ENCODE data around the gene PPP4R1. TPM values are rescaled to one million over a fixed set of nuclear protein-coding genes. Genes with fewer than 3 reads are reported as not detected.
A peak's percentile ranks its signal among the peaks of the same experiment; 100 is the strongest.

Gene PPP4R1
- total and polyA plus RNA-seq, 5 donors from 2014 or later = 8.9 to 59.7 (median 17.9) TPM

DNA sequence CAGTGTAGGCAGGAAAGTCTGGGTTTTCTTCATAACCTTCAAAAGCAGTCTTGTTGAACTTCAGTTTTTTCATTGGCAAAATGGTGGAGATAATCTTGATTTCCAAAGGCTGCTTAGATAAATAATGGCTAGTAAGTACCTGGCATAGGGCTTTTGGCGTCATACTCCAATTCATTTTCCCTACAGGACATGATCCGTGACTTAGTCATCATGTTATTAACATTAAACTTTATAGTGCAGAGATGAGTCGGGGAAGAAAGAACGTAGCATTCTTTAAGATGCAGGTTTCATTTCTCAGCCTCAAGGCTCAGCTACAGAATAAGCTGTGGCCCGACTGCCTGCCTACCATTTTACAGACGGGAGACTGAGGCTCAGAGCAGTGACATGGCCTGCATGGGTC is 75.1 kb downstream of the PPP4R1 start:
- Histone ChIP-seq H3K27ac (ENCODE audit: insufficient read depth, low read length, poor library complexity, severe bottlenecking) (no peak overlapping the region), H3K4me3 (ENCODE audit: low read depth, low read length) (no peak overlapping the region), H3K4me1 (ENCODE audit: control insufficient read depth, insufficient read depth, low read length, poor library complexity, severe bottlenecking) (no peaks in the 10 kb centered on the region), H3K36me3 (ENCODE audit: control insufficient read depth, insufficient read depth, low read length) (peaks cover 41% of the 10 kb centered on the region), H3K27me3 (ENCODE audit: control insufficient read depth, insufficient read depth, low read length) (no peaks in the 10 kb centered on the region), H3K9me3 (ENCODE audit: control insufficient read depth in 2 of 2, low read length in 2 of 2) (no peaks in the 10 kb centered on the region)
- H3K27ac Mint-ChIP-seq = no peak overlapping the region
- H3K27me3 Mint-ChIP-seq = no peaks in the 10 kb centered on the region
- no peak overlapping the region for H3K4me3 Mint-ChIP-seq
- H3K36me3 Mint-ChIP-seq = peaks cover 30% of the 10 kb centered on the region
- H3K9me3 Mint-ChIP-seq = no peaks in the 10 kb centered on the region
- ATAC-seq (ENCODE audit: low read depth in 2 of 2) (no peak), DNase-seq (no peak)
- H3K4me1 Mint-ChIP-seq = no peaks in the 10 kb centered on the region

DNA sequence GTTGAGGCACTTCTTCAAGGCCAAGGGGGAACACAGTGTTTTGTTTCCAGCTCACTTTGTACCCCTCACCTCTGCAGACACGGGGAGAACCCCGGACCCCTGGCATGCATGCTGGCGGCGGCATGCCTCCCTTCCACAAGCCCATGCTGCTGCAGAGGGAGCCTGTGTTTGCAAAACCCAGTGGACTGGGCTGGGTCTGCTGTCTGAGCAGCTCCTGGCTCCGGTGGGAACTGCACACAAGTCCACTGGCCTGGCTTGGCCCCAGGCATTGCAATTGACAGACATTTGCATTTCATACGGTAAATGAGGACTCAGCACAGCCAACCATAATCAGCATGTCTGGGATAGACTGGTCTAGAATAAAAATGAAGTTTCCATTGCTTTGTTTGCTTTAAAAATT is 76.7 kb downstream of the PPP4R1 start:
- Mint-ChIP-seq H3K4me3 (no peak overlapping the region), H3K4me1 (no peaks in the 10 kb centered on the region), H3K9me3 (no peaks in the 10 kb centered on the region), H3K27ac (no peak overlapping the region), H3K27me3 (no peaks in the 10 kb centered on the region), H3K36me3 (peaks cover 38% of the 10 kb centered on the region)
- no peak overlapping the region for H3K27ac ChIP-seq (ENCODE audit: insufficient read depth, low read length, poor library complexity, severe bottlenecking)
- no peaks in the 10 kb centered on the region for H3K27me3 ChIP-seq (ENCODE audit: control insufficient read depth, insufficient read depth, low read length)
- DNase-seq (no peak), ATAC-seq (ENCODE audit: low read depth in 2 of 2) (no peak)
- H3K36me3 ChIP-seq (ENCODE audit: control insufficient read depth, insufficient read depth, low read length) = peaks cover 57% of the 10 kb centered on the region
- no peaks in the 10 kb centered on the region for H3K4me1 ChIP-seq (ENCODE audit: control insufficient read depth, insufficient read depth, low read length, poor library complexity, severe bottlenecking)
- no peak overlapping the region for H3K4me3 ChIP-seq (ENCODE audit: low read depth, low read length)
- no peaks in the 10 kb centered on the region for H3K9me3 ChIP-seq (ENCODE audit: control insufficient read depth in 2 of 2, low read length in 2 of 2)

DNA sequence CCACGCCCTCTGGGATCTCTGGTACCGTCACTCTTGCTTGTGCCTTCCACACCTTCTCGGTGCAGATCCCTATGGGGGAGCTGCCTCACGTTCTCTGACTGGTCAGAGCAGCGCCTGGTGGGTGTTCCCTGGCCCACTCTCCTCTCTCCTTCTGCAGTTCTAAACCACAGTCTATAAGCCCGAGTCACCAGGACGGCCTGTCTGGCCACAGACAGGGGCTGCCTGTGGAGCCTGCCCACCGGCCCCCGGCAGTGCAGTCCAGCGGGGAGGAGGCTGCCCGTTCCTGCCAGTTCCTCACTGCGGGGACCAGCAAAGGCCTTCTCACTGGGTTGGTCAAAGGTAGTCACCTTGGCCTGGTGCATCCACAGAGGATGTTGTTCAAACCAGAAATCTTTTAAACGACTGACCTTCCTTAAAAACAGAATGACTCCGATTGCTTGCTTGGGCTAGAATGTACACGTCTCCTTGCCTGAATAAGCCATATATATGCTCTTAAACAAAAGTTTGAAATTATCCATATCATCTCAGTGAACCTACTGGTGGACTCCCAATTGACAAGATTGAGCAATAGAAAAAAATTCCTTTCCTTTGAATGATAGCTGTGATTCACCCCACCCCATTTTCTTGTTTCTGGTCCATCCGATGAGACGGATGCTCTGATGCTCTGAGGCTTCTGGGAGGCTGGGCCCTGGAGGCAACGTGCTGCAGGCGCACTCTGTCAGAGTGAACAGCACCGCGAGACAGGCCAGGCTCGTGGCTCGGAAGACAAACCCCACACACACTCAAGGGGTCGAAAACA is 77.8 kb downstream of the PPP4R1 start:
- no peaks in the 10 kb centered on the region for H3K27me3 ChIP-seq (ENCODE audit: control insufficient read depth, insufficient read depth, low read length)
- H3K9me3 Mint-ChIP-seq = no peaks in the 10 kb centered on the region
- H3K4me1 Mint-ChIP-seq = no peaks in the 10 kb centered on the region
- no peaks in the 10 kb centered on the region for H3K9me3 ChIP-seq (ENCODE audit: control insufficient read depth in 2 of 2, low read length in 2 of 2)
- no peaks in the 10 kb centered on the region for H3K27me3 Mint-ChIP-seq
- H3K4me1 ChIP-seq (ENCODE audit: control insufficient read depth, insufficient read depth, low read length, poor library complexity, severe bottlenecking) = no peaks in the 10 kb centered on the region
- H3K27ac Mint-ChIP-seq = no peak overlapping the region
- H3K36me3 ChIP-seq (ENCODE audit: control insufficient read depth, insufficient read depth, low read length) = peaks cover 66% of the 10 kb centered on the region
- DNase-seq (no peak), ATAC-seq (ENCODE audit: low read depth in 2 of 2) (no peak)
- peaks cover 36% of the 10 kb centered on the region for H3K36me3 Mint-ChIP-seq
- no peak overlapping the region for H3K4me3 ChIP-seq (ENCODE audit: low read depth, low read length)
- no peak overlapping the region for H3K27ac ChIP-seq (ENCODE audit: insufficient read depth, low read length, poor library complexity, severe bottlenecking)
- H3K4me3 Mint-ChIP-seq = no peak overlapping the region

- Mint-ChIP-seq H3K4me1 (no peaks in the 10 kb centered on the region), H3K27me3 (no peaks in the 10 kb centered on the region), H3K9me3 (no peaks in the 10 kb centered on the region), H3K4me3 (no peak overlapping the region), H3K27ac (no peak overlapping the region), H3K36me3 (peaks cover 43% of the 10 kb centered on the region)
- Histone ChIP-seq H3K9me3 (ENCODE audit: control insufficient read depth in 2 of 2, low read length in 2 of 2) (no peaks in the 10 kb centered on the region), H3K27me3 (ENCODE audit: control insufficient read depth, insufficient read depth, low read length) (no peaks in the 10 kb centered on the region), H3K27ac (ENCODE audit: insufficient read depth, low read length, poor library complexity, severe bottlenecking) (no peak overlapping the region), H3K36me3 (ENCODE audit: control insufficient read depth, insufficient read depth, low read length) (peaks cover 72% of the 10 kb centered on the region), H3K4me3 (ENCODE audit: low read depth, low read length) (no peak overlapping the region), H3K4me1 (ENCODE audit: control insufficient read depth, insufficient read depth, low read length, poor library complexity, severe bottlenecking) (no peaks in the 10 kb centered on the region)
- no peak for ATAC-seq (ENCODE audit: low read depth in 2 of 2)
- DNase-seq = no peak
Observed at GRCh38 chr18:9535430-9535991, 78.8 kb downstream of the PPP4R1 start.

- Histone ChIP-seq H3K27ac (ENCODE audit: insufficient read depth, low read length, poor library complexity, severe bottlenecking) (no peak overlapping the region), H3K36me3 (ENCODE audit: control insufficient read depth, insufficient read depth, low read length) (peaks cover 72% of the 10 kb centered on the region), H3K4me3 (ENCODE audit: low read depth, low read length) (no peak overlapping the region), H3K4me1 (ENCODE audit: control insufficient read depth, insufficient read depth, low read length, poor library complexity, severe bottlenecking) (no peaks in the 10 kb centered on the region), H3K27me3 (ENCODE audit: control insufficient read depth, insufficient read depth, low read length) (no peaks in the 10 kb centered on the region), H3K9me3 (ENCODE audit: control insufficient read depth in 2 of 2, low read length in 2 of 2) (no peaks in the 10 kb centered on the region)
- ATAC-seq (ENCODE audit: low read depth in 2 of 2) (no peak), DNase-seq (no peak)
- Mint-ChIP-seq H3K27me3 (no peaks in the 10 kb centered on the region), H3K36me3 (peaks cover 48% of the 10 kb centered on the region), H3K9me3 (no peaks in the 10 kb centered on the region), H3K27ac (no peak overlapping the region), H3K4me1 (no peaks in the 10 kb centered on the region), H3K4me3 (no peak overlapping the region)
Observed at GRCh38 chr18:9534844-9535243, 79.5 kb downstream of the PPP4R1 start.

DNA sequence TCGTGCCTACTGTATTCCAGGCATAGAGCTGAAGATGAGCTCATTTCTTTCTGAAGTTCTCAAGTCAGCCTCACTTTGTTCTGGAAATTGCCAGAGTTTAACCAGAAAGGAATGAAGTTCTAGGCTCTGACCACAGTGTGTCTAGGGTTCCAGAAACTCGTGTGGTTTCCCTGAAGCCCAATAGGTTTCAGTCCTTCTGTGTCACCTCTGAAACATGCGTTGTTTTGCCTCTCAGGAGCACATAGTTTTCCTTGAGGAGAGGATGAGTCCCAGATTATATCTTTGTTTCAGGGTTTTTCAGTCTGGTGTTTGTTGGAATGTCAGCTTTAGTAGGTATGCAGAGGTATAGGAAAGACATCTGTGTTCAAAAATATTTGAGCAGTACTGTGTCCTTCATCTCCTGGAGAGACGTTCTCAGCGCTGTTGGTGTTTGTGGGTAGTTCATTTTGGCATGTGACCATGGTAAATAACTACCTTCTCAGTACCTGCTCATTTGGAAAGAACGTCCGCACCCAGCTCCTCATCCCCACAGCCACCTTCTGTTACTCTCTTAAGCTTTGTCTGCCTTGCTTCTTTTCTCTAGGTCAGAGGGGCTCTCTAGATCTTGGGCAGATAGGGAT is 82.5 kb downstream of the PPP4R1 start:
- Histone ChIP-seq H3K4me3 (ENCODE audit: low read depth, low read length) (no peak overlapping the region), H3K27ac (ENCODE audit: insufficient read depth, low read length, poor library complexity, severe bottlenecking) (no peak overlapping the region), H3K4me1 (ENCODE audit: control insufficient read depth, insufficient read depth, low read length, poor library complexity, severe bottlenecking) (no peaks in the 10 kb centered on the region), H3K36me3 (ENCODE audit: control insufficient read depth, insufficient read depth, low read length) (peaks cover 73% of the 10 kb centered on the region), H3K27me3 (ENCODE audit: control insufficient read depth, insufficient read depth, low read length) (no peaks in the 10 kb centered on the region), H3K9me3 (ENCODE audit: control insufficient read depth in 2 of 2, low read length in 2 of 2) (no peaks in the 10 kb centered on the region)
- H3K4me1 Mint-ChIP-seq = peaks cover 0 to 9% (median 0%) of the 10 kb centered on the region in 4 donors
- H3K4me3 Mint-ChIP-seq = no peak overlapping the region
- ATAC-seq (ENCODE audit: low read depth in 2 of 2) (no peak), DNase-seq (no peak)
- peak overlapping the region in 1 of 3 donors; percentile 40 for H3K27ac Mint-ChIP-seq
- H3K36me3 Mint-ChIP-seq = peaks cover 63% of the 10 kb centered on the region
- no peaks in the 10 kb centered on the region for H3K9me3 Mint-ChIP-seq
- H3K27me3 Mint-ChIP-seq = no peaks in the 10 kb centered on the region

GRCh38 chr18:9530226-9531009 is 83.9 kb downstream of the PPP4R1 start:
- H3K36me3 ChIP-seq (ENCODE audit: control insufficient read depth, insufficient read depth, low read length) = peaks cover 66% of the 10 kb centered on the region
- H3K27me3 ChIP-seq (ENCODE audit: control insufficient read depth, insufficient read depth, low read length) = no peaks in the 10 kb centered on the region
- ATAC-seq (ENCODE audit: low read depth in 2 of 2) (no peak), DNase-seq (peak in 1 of 3 donors; percentile 8)
- H3K27ac ChIP-seq (ENCODE audit: insufficient read depth, low read length, poor library complexity, severe bottlenecking) = no peak overlapping the region
- Mint-ChIP-seq H3K9me3 (no peaks in the 10 kb centered on the region), H3K4me3 (no peak overlapping the region), H3K4me1 (peaks cover 0 to 14% (median under 1%) of the 10 kb centered on the region in 4 donors), H3K27ac (no peak overlapping the region), H3K27me3 (no peaks in the 10 kb centered on the region), H3K36me3 (peaks cover 60% of the 10 kb centered on the region)
- no peaks in the 10 kb centered on the region for H3K4me1 ChIP-seq (ENCODE audit: control insufficient read depth, insufficient read depth, low read length, poor library complexity, severe bottlenecking)
- no peak overlapping the region for H3K4me3 ChIP-seq (ENCODE audit: low read depth, low read length)
- H3K9me3 ChIP-seq (ENCODE audit: control insufficient read depth in 2 of 2, low read length in 2 of 2) = no peaks in the 10 kb centered on the region
